Stimulated activated CD8-positive, alpha-beta memory T cell treated with anti-CD3 and anti-CD28 coated beads, Interleukin-15, amount 100 ng/mL, for 1 hour (primary cell): ENCODE results near the gene OPHN1.
"Not testable (repeated sequence)": the region's sequence is repeated elsewhere in the genome, so short reads cannot be mapped to it uniquely, and the experiment has no call there.

ENCODE experiments used
- DNase-seq: peaks from one replicate; pipeline ENCODE4 v3.0.0-alpha.2; 2020; ENCODE audit warnings: low read depth

OPHN1 gene

GRCh38 chrX:68358679-68359078 is 74.6 kb downstream of the OPHN1 start:
- DNase-seq, result no peak

- no peak for DNase-seq
These were observed 77.7 kb downstream of the OPHN1 start for GRCh38 chrX:68355629-68355920.

DNA sequence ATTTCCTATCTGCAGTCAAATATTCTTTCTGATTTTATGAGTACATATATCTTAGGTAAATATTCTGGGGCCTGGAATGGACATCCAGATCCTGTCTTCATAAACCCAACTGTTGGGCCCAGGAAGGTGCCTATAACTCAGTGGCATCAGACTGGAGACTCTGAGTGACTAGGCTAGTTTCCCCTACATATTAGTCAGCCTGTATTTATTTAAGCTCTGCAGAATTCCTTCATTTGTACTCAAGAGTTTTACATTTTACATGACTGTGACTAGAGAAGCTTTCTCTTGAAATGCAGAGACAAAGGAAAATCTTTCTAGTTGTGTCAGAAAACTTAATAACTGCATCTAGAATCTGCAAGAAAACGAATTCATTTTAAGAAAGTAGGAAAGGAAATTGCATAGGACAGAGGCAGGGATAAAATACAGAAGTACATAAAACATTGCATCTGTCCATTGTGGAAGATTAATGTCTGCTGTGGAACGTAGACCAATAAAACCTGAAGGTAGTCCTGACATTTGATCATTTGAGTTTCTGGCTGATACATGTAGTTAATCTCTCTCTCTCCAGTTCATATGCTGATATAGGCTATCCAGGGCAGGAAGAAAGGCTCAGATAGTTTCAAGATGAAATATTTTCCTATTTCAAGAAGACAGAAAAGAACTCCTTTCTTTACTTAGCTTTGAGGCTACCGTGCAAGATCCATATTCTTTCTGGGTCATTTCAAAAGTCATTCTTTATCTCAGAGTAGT is 78.2 kb downstream of the OPHN1 start:
- DNase-seq, result no peak

DNA sequence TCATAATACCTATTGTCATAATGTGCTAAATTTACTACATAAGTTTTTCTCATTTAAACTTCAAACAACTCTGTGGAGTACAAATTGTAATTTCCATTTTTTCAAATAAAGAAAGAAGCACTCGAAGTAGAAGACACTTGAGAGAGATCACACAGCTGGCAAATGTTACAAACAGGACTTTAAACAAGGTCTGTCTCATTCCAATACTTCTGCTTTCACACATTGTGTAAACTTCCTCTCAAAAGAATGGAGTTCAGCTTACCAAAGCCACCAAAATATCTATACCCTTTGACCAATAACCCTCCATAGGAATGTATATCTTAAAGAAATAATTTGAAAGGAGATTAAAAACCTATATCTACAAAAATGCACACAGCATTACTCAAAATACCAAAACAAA is 88.3 kb downstream of the OPHN1 start:
- DNase-seq, result no peak

DNA sequence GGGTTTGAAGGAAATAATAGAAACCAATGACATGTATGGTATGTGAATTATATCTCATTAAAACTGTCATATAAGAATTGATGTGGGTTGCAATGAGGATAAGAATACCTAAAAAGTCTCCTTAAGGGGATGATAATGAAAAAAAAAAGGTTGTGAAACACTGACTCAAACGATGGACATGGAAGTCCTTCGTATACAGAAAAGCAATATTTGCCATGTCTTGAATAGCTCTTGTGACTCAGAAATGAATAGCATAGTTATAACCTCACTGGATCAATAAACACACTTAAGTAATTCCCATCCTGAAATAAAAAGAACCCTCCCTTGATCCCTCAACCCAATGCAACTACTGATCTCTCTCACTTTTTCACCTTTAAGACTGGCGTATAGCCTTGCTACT is 89.7 kb downstream of the OPHN1 start:
- DNase-seq, result no peak

DNA sequence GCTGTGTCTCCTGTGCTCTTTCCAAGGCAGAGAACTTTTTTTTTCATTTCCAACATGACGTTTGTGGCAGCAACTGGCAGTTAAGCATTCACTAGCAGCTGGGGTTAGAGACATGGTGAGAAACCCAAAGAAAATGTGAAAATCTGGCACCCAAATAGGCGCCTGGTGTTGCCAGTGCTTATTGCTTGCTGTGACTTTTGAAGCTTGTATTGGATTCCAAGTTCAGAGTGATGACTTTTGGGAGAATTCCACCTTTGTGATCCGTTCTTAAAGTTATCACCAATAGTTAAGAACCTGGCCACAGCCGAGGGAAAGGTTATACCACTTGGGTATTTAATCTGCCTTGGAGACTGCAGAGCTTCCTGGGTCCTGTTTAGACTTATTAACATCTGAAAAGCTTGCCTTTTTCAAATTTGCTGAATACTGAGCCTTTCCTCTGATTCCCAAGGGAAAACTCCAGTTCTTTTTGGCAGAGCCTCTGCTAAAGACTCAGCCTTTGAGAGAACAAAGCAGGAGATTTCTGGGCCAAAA is 101.0 kb downstream of the OPHN1 start:
- DNase-seq, result no peak

GRCh38 chrX:68326841-68327240 is 106.5 kb downstream of the OPHN1 start:
- not testable (repeated sequence) for DNase-seq

DNA sequence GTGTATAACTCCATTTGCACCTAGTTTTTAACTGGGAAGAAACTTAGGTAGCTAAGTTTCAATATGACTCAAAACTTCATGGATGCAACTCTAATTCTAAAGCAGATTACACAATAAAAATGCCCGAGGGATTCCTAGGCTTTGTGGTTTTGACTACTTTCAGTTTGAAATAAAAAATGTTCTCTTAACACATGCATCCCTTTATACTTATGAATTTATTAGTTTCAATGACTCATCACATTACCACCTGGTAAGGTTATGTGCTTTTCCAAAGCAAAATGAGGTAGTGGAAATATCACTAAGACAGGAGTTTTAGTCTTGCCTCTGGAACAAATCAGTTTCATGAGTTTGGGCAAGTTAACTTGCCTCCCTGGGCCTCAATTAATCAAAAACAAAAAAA is 125.5 kb downstream of the OPHN1 start:
- no peak for DNase-seq

- DNase-seq, result no peak
These were observed 128.7 kb downstream of the OPHN1 start for GRCh38 chrX:68304602-68305001.

GRCh38 chrX:68299898-68300297 is 133.4 kb downstream of the OPHN1 start:
- no peak for DNase-seq

- no peak for DNase-seq
These were observed 140.8 kb downstream of the OPHN1 start for GRCh38 chrX:68292471-68292870.

GRCh38 chrX:68288127-68288526 is 145.2 kb downstream of the OPHN1 start:
- DNase-seq, result no peak

- DNase-seq, result no peak
These were observed 145.9 kb downstream of the OPHN1 start for GRCh38 chrX:68287419-68287818.

GRCh38 chrX:68286980-68287379 is 146.3 kb downstream of the OPHN1 start:
- no peak for DNase-seq

GRCh38 chrX:68286076-68286475 is 147.2 kb downstream of the OPHN1 start:
- no peak for DNase-seq

- no peak for DNase-seq
These were observed 148.9 kb downstream of the OPHN1 start for GRCh38 chrX:68284281-68284904.

GRCh38 chrX:68273887-68274286 is 159.4 kb downstream of the OPHN1 start:
- DNase-seq, result no peak

DNA sequence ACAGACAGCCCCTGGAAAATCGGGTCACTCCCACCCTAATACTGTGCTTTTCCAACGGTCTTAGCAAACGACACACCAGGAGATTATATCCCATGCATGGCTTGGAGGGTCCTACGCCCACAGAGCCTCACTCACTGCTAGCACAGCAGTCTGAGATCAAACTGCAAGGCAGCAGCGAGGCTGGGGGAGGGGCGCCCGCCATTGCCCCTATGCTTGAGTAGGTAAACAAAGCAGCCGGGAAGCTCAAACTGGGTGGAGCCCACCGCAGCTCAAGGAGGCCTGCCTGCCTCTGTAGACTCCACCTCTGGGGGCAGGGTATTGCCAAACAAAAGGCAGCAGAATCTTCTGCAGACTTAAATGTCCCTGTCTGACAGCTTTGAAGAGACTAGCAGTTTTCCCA is 168.5 kb downstream of the OPHN1 start:
- DNase-seq, result not testable (repeated sequence)

GRCh38 chrX:68261060-68261672 is 172.1 kb downstream of the OPHN1 start:
- DNase-seq, result no peak

- no peak for DNase-seq
These were observed 176.3 kb downstream of the OPHN1 start for GRCh38 chrX:68256990-68257389.

- DNase-seq, result no peak
These were observed 178.3 kb downstream of the OPHN1 start for GRCh38 chrX:68254738-68255645.

DNA sequence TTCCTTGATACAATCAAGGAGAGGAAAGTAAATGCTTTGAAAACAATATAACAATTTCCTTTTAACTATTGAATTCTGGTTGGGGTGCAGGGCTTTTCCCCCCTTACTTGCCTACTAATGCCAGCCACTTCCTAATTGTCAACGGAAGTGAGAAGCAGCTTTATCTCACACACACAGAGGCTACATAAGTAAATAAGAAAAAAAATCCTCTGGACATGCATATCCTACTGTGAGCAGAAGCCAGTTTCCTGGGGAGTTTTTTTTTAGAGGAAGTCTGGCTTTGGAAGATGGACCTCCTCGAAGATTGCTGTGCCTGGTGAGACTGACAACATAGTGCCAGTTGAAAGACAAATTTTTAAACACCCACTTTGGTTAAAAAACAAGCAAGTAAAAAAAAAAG is 180.6 kb downstream of the OPHN1 start:
- no peak for DNase-seq
